H9 (cell line): ENCODE results near the gene LRP1. TPM values are rescaled to one million over a fixed set of nuclear protein-coding genes. Genes with fewer than 3 reads are reported as not detected.

Experiments
- DNase-seq: peaks from one replicate; pipeline ENCODE4 v3.0.0-alpha.2; 2017
- H2AFZ ChIP-seq: one replicate; pipeline ENCODE4 v1.6.1; 2013; ENCODE audit warnings: mild to moderate bottlenecking, low read length, control low read depth, moderate library complexity
- H2AK5ac ChIP-seq: 2 replicates; pipeline ENCODE4 v1.6.1; 2013; ENCODE audit warnings: low read length, control low read depth, mixed read lengths; ENCODE audit not compliant: insufficient read length
- H2BK120ac ChIP-seq: one replicate; pipeline ENCODE4 v1.6.1; 2013; ENCODE audit warnings: low read depth, mild to moderate bottlenecking, low read length, control low read depth, inconsistent platforms; ENCODE audit not compliant: poor library complexity, severe bottlenecking
- H2BK12ac ChIP-seq: 2 replicates; pipeline ENCODE4 v1.6.1; 2013; ENCODE audit warnings: low read length, control low read depth, mixed read lengths, low read depth; ENCODE audit not compliant: insufficient read length
- H2BK15ac ChIP-seq: 2 replicates; pipeline ENCODE4 v1.6.1; 2013; ENCODE audit warnings: low read depth, low read length, control low read depth
- H2BK20ac ChIP-seq: one replicate; pipeline ENCODE4 v1.6.1; 2013; ENCODE audit warnings: low read depth, mild to moderate bottlenecking, low read length, control low read depth, inconsistent platforms; ENCODE audit not compliant: poor library complexity, severe bottlenecking
- H2BK5ac ChIP-seq: 2 replicates; pipeline ENCODE4 v1.6.1; 2013; ENCODE audit warnings: low read length, control low read depth, mixed read lengths; ENCODE audit not compliant: insufficient read length
- H3K14ac ChIP-seq: 2 replicates; pipeline ENCODE4 v1.6.1; 2013; ENCODE audit warnings: low read length, control low read depth; ENCODE audit not compliant: insufficient read depth
- H3K18ac ChIP-seq: 2 replicates; pipeline ENCODE4 v1.6.1; 2013; ENCODE audit warnings: low read depth, mild to moderate bottlenecking, mixed read lengths, low read length, control low read depth; ENCODE audit not compliant: insufficient read length
- H3K23ac ChIP-seq: 2 replicates; pipeline ENCODE4 v1.6.1; 2013; ENCODE audit warnings: low read length, control low read depth, mixed read lengths, low read depth; ENCODE audit not compliant: insufficient read length
- H3K23me2 ChIP-seq: 2 replicates; pipeline ENCODE4 v1.6.1; 2013; ENCODE audit warnings: low read depth, mild to moderate bottlenecking, mixed read lengths, low read length, control low read depth; ENCODE audit not compliant: insufficient read length, poor library complexity, severe bottlenecking
- H3K27ac ChIP-seq: 2 replicates; pipeline ENCODE4 v1.5.1; 2013; ENCODE audit warnings: low read length, control low read depth, mixed read lengths, low read depth; ENCODE audit not compliant: insufficient read length
- H3K27me3 ChIP-seq: 2 replicates; pipeline ENCODE4 v1.6.1; 2013; ENCODE audit warnings: low read length, control low read depth, inconsistent platforms; ENCODE audit not compliant: insufficient read depth
- H3K4ac ChIP-seq: 2 replicates; pipeline ENCODE4 v1.6.1; 2013; ENCODE audit warnings: low read depth, mild to moderate bottlenecking, control low read depth, inconsistent platforms, low read length, moderate library complexity
- H3K4me1 ChIP-seq: 2 replicates; pipeline ENCODE4 v1.6.1; 2013; ENCODE audit warnings: low read length, control low read depth, inconsistent platforms; ENCODE audit not compliant: insufficient read depth
- H3K4me2 ChIP-seq: 2 replicates; pipeline ENCODE4 v1.6.1; 2013; ENCODE audit warnings: low read length, control low read depth, mixed read lengths; ENCODE audit not compliant: insufficient read length, insufficient read depth
- H3K56ac ChIP-seq: 2 replicates; pipeline ENCODE4 v1.6.1; 2013; ENCODE audit warnings: low read depth, mild to moderate bottlenecking, mixed read lengths, low read length, control low read depth; ENCODE audit not compliant: insufficient read length
- H3K79me1 ChIP-seq: 2 replicates; pipeline ENCODE4 v1.6.1; 2013; ENCODE audit warnings: low read depth, mild to moderate bottlenecking, moderate library complexity, low read length, control low read depth, inconsistent platforms; ENCODE audit not compliant: insufficient read depth, poor library complexity, severe bottlenecking
- H3K79me2 ChIP-seq: 2 replicates; pipeline ENCODE4 v1.6.1; 2013; ENCODE audit warnings: low read length, control low read depth, inconsistent platforms; ENCODE audit not compliant: insufficient read depth
- H3K9ac ChIP-seq: 2 replicates; pipeline ENCODE4 v1.6.1; 2013; ENCODE audit warnings: low read length, control low read depth, mixed read lengths; ENCODE audit not compliant: insufficient read length; ENCODE audit errors: extremely low read depth
- H3K9me3 ChIP-seq: one replicate; pipeline ENCODE4 v1.6.1; 2013; ENCODE audit warnings: low read depth, low read length, inconsistent platforms; ENCODE audit not compliant: control insufficient read depth
- H3T11ph ChIP-seq: one replicate; pipeline ENCODE4 v1.6.1; 2013; ENCODE audit warnings: mild to moderate bottlenecking, low read length, control low read depth, inconsistent platforms
- H4K20me1 ChIP-seq: one replicate; pipeline ENCODE4 v1.6.1; 2013; ENCODE audit not compliant: control insufficient read depth, insufficient read length, insufficient read depth
- H4K5ac ChIP-seq: 2 replicates; pipeline ENCODE4 v1.6.1; 2013; ENCODE audit warnings: low read depth, mild to moderate bottlenecking, mixed read lengths, low read length, control low read depth; ENCODE audit not compliant: insufficient read length
- H4K8ac ChIP-seq: replicated peaks from 2 replicates; pipeline ENCODE4 v1.6.1; 2013; ENCODE audit warnings: low read length, control low read depth, mixed read lengths, low read depth; ENCODE audit not compliant: insufficient read length
- H4K91ac ChIP-seq: 2 replicates; pipeline ENCODE4 v1.6.1; 2013; ENCODE audit warnings: low read depth, mild to moderate bottlenecking, moderate library complexity, mixed read lengths, low read length, control low read depth; ENCODE audit not compliant: insufficient read length
- H3K27ac Mint-ChIP-seq, 3 experiments: 2 replicates in 2 of 3; 3 replicates in 1 of 3; pipeline ENCODE4 v1.8.0; 2020 to 2021; ENCODE audit warnings: mixed read lengths in 3 of 3, mild to moderate bottlenecking in 1 of 3, moderate library complexity in 1 of 3
- H3K27me3 Mint-ChIP-seq: 2 replicates; pipeline ENCODE4 v1.8.0; 2021; ENCODE audit warnings: low read depth, mild to moderate bottlenecking, moderate library complexity, mixed read lengths
- H3K36me3 Mint-ChIP-seq, 3 experiments: 2 replicates in 2 of 3; 3 replicates in 1 of 3; pipeline ENCODE4 v1.8.0; 2020 to 2021; ENCODE audit warnings: low read depth in 3 of 3, mixed read lengths in 3 of 3; ENCODE audit not compliant: insufficient read depth in 1 of 3
- H3K4me1 Mint-ChIP-seq, 2 experiments: 2 replicates each; pipeline ENCODE4 v1.8.0; 2020; ENCODE audit warnings: mixed read lengths in 2 of 2
- H3K4me3 Mint-ChIP-seq, 2 experiments: 2 replicates in 1 of 2; 3 replicates in 1 of 2; pipeline ENCODE4 v1.8.0; 2020 to 2021; ENCODE audit warnings: mild to moderate bottlenecking in 2 of 2, mixed read lengths in 2 of 2, moderate library complexity in 1 of 2
- H3K9me3 Mint-ChIP-seq, 2 experiments: 2 replicates in 1 of 2; 3 replicates in 1 of 2; pipeline ENCODE4 v1.8.0; 2020; ENCODE audit warnings: mild to moderate bottlenecking in 2 of 2, mixed read lengths in 2 of 2, moderate library complexity in 1 of 2
- CTCF ChIP-seq: fragments of 200-600 bp; sonication (generic); conservative IDR thresholded peaks from 3 replicates; pipeline ENCODE4 v1.8.0; 2021; ENCODE audit warnings: antibody characterized with exemption, mild to moderate bottlenecking
- WGBS: extraction: QIAGEN DNeasy Blood & Tissue Kit; methylation state at CpG from one replicate; pipeline ENCODE4 v1.1.7; 2013; ENCODE audit warnings: missing lambda C conversion rate, low lambda C conversion rate, mixed read lengths; ENCODE audit not compliant: insufficient read length; ENCODE audit errors: extremely low coverage; 5-methylcytosine and 5-hydroxymethylcytosine counted together
- total RNA-seq: library from RNA; stranded (reverse); gene quantifications from 2 replicates; pipeline ENCODE4 v1.2.1, GENCODE V29; 2021

The LRP1 gene
- total RNA-seq, 1 experiment from 2014 or later = 115 TPM

GRCh38 chr12:57234233-57234570 lies 105.9 kb downstream of the LRP1 start:
- Histone ChIP-seq H3K23me2 (peaks cover 23% of the 10 kb centered on the region), H3K4me2 (no peak overlapping the region), H4K20me1 (peaks cover 4% of the 10 kb centered on the region), H4K91ac (no peak overlapping the region), H3K23ac (no peak overlapping the region), H3K56ac (no peak overlapping the region), H3K9me3 (no peaks in the 10 kb centered on the region), H2BK5ac (no peak overlapping the region), H3K4ac (no peak overlapping the region), H2AK5ac (no peak overlapping the region), H3T11ph (no peak overlapping the region), H3K79me2 (peaks cover 5% of the 10 kb centered on the region; the same call in 1 of the 2 replicates), H4K8ac (no peak overlapping the region), H3K9ac (no peak overlapping the region), H3K79me1 (peaks cover 5% of the 10 kb centered on the region), H3K18ac (no peak overlapping the region), H2AFZ (no peak overlapping the region), H2BK120ac (no peak overlapping the region), H3K14ac (no peak overlapping the region), H2BK12ac (no peak overlapping the region), H2BK20ac (no peak overlapping the region), H4K5ac (no peak overlapping the region), H3K27me3 (peaks cover 25% of the 10 kb centered on the region; the same call in 1 of the 2 replicates), H3K4me1 (no peaks in the 10 kb centered on the region; the same call in 1 of the 2 replicates), H3K27ac (no peak overlapping the region), H2BK15ac (no peak overlapping the region)
- Mint-ChIP-seq H3K4me1 (peaks cover 44 to 58% of the 10 kb centered on the region in 2 experiments), H3K27me3 (peaks cover 49% of the 10 kb centered on the region), H3K36me3 (peaks cover 45 to 52% (median 47%) of the 10 kb centered on the region in 3 experiments), H3K27ac (no peak overlapping the region; a peak in 1 of 7 replicates), H3K9me3 (no peaks in the 10 kb centered on the region), H3K4me3 (peak overlapping the region in 1 of 2 experiments; percentile 9; a peak in 1 of 5 replicates)
- no CpG with 5 or more reads among the region's 3 CpGs for WGBS
- no peak for TF ChIP-seq CTCF
- no peak for DNase-seq
